Caco-2 (cell line): ENCODE measurements around the gene FBH1. TPM values are rescaled to one million over a fixed set of nuclear protein-coding genes. Genes with fewer than 3 reads are reported as not detected.
"Not testable (repeated sequence)": the region's sequence is repeated elsewhere in the genome, so short reads cannot be mapped to it uniquely, and the experiment has no call there.

Experiments
- BruUV-seq: library from RNA; stranded (reverse); fragments of 400-500 nt; replicated peaks from 2 replicates; lab custom pipeline; 2021; lab: Mats Ljungman, UMichigan
- CTCF ChIA-PET: fragments of 300-600 bp; sonication (Branson Sonifier 250); formaldehyde crosslinking; loops from one replicate; lab custom pipeline; 2022; ENCODE audit warnings: antibody characterized with exemption; lab: Charles Lee
- POLR2A ChIA-PET: fragments of 300-600 bp; sonication (Branson Sonifier 250); formaldehyde crosslinking; loops from one replicate; lab custom pipeline; 2022; ENCODE audit warnings: antibody characterized with exemption; lab: Charles Lee
- DNase-seq, 2 experiments: peaks; one replicate each; pipeline versions ENCODE4 v3.0.0 to v3.0.0-alpha.2; 2020 to 2022
- H3K27me3 ChIP-seq: replicated peaks from 2 replicates; pipeline ENCODE4 v1.6.0; 2011; ENCODE audit warnings: low read length; ENCODE audit not compliant: control insufficient read depth, insufficient read depth
- H3K36me3 ChIP-seq: 2 replicates; pipeline ENCODE4 v1.5.1; 2011; ENCODE audit warnings: low read length; ENCODE audit not compliant: control insufficient read depth, insufficient read depth
- H3K4me1 ChIP-seq: fragments of 250-450 bp; sonication (Bioruptor Pico); 2 replicates; pipeline ENCODE4 v1.5.1; 2020; ENCODE audit warnings: mild to moderate bottlenecking
- H3K4me3 ChIP-seq: 2 replicates; pipeline ENCODE4 v1.5.1; 2011; ENCODE audit warnings: low read depth, mild to moderate bottlenecking, control low read depth, low read length
- H3K9me3 ChIP-seq: fragments of 250-450 bp; sonication (Bioruptor Pico); 2 replicates; pipeline ENCODE4 v1.5.1; 2020; ENCODE audit warnings: mild to moderate bottlenecking, moderate library complexity
- H3K27ac Mint-ChIP-seq: one replicate; pipeline ENCODE4 v1.8.0; 2022; ENCODE audit warnings: mixed read lengths; ENCODE audit not compliant: unreplicated experiment
- H3K27me3 Mint-ChIP-seq: one replicate; pipeline ENCODE4 v1.8.0; 2022; ENCODE audit warnings: mixed read lengths; ENCODE audit not compliant: insufficient read depth, unreplicated experiment
- H3K36me3 Mint-ChIP-seq: one replicate; pipeline ENCODE4 v1.8.0; 2022; ENCODE audit warnings: mild to moderate bottlenecking, mixed read lengths; ENCODE audit not compliant: insufficient read depth, unreplicated experiment
- H3K4me1 Mint-ChIP-seq: one replicate; pipeline ENCODE4 v1.8.0; 2022; ENCODE audit warnings: low read depth, mixed read lengths; ENCODE audit not compliant: unreplicated experiment
- H3K4me3 Mint-ChIP-seq: one replicate; pipeline ENCODE4 v1.8.0; 2022; ENCODE audit warnings: mild to moderate bottlenecking, moderate library complexity, mixed read lengths; ENCODE audit not compliant: unreplicated experiment
- H3K9me3 Mint-ChIP-seq: one replicate; pipeline ENCODE4 v1.8.0; 2022; ENCODE audit warnings: mixed read lengths; ENCODE audit not compliant: unreplicated experiment
- CTCF ChIP-seq, 2 experiments: fragments of 200-600 bp in 1 of 2; IDR thresholded peaks; 1 replicate in 1 of 2; 2 replicates in 1 of 2; pipeline versions ENCODE4 v1.5.1 to v1.8.0; 2011 to 2022; ENCODE audit warnings: antibody characterized with exemption in 1 of 2, control low read depth in 1 of 2, inconsistent platforms in 1 of 2, low read depth in 1 of 2, low read length in 1 of 2, mild to moderate bottlenecking in 1 of 2, moderate library complexity in 1 of 2; ENCODE audit not compliant: insufficient read depth in 1 of 2, severe bottlenecking in 1 of 2, unreplicated experiment in 1 of 2
- intact Hi-C: fragments of 100-400 bp; cut with micrococcal nuclease; formaldehyde crosslinking; loops from one replicate; pipeline ENCODE4 v1.10.0; 2022; ENCODE audit not compliant: unreplicated experiment
- total RNA-seq: library from RNA; stranded (reverse); gene quantifications from 2 replicates; pipeline ENCODE4 v1.2.3, GENCODE V29; 2022

The FBH1 gene
- total RNA-seq, 1 experiment from 2014 or later: 83.3 TPM

GRCh38 chr10:5868383-5868782 lies 21.7 kb upstream of the FBH1 start:
- H3K9me3 ChIP-seq, H3K27me3 Mint-ChIP-seq, H3K36me3 Mint-ChIP-seq, H3K4me1 ChIP-seq, H3K27me3 ChIP-seq, H3K4me3 ChIP-seq, H3K36me3 ChIP-seq, intact Hi-C loops, H3K27ac Mint-ChIP-seq, BruUV-seq, POLR2A ChIA-PET, DNase-seq, H3K4me3 Mint-ChIP-seq: not testable (repeated sequence)
- Mint-ChIP-seq H3K9me3 (peaks cover 24% of the 10 kb centered on the region), H3K4me1 (peaks cover 14% of the 10 kb centered on the region)
- CTCF ChIA-PET: interaction anchor here (0.6 kb wide), 1 partner anchor 106 kb away, joined by 3 read pairs; no protein-coding TSS in a partner anchor

GRCh38 chr10:5869156-5869555 lies 20.9 kb upstream of the FBH1 start:
- ChIA-PET POLR2A (interaction anchor here (0.5 kb wide), 1 partner anchor 23 kb away, joined by 3 read pairs; no protein-coding TSS in a partner anchor), CTCF (interaction anchor here (0.6 kb wide), 1 partner anchor 94 kb away, joined by 4 read pairs; no protein-coding TSS in a partner anchor)
- Histone ChIP-seq H3K36me3 (peaks cover 1% of the 10 kb centered on the region; the same call in 1 of the 2 replicates), H3K9me3 (peaks cover 9% of the 10 kb centered on the region), H3K4me1 (peaks cover 8% of the 10 kb centered on the region; the same call in 1 of the 2 replicates), H3K4me3 (no peak overlapping the region), H3K27me3 (no peaks in the 10 kb centered on the region)
- intact Hi-C loops: no loop called here
- Mint-ChIP-seq H3K36me3 (peaks cover 5% of the 10 kb centered on the region), H3K9me3 (peaks cover 24% of the 10 kb centered on the region), H3K27me3 (no peaks in the 10 kb centered on the region), H3K4me3 (no peak overlapping the region), H3K4me1 (peaks cover 14% of the 10 kb centered on the region), H3K27ac (no peak overlapping the region)
- TF ChIP-seq CTCF (IDR thresholded peaks at IDR 0.05; ENCODE audit: insufficient read depth in 1 of 2, low read depth in 1 of 2, low read length in 1 of 2, severe bottlenecking in 1 of 2, unreplicated experiment in 1 of 2): no peak
- no peak for DNase-seq
- no TSS peak for BruUV-seq

- Histone ChIP-seq H3K4me1 (peaks cover 8% of the 10 kb centered on the region; the same call in 1 of the 2 replicates), H3K9me3 (peaks cover 9% of the 10 kb centered on the region), H3K27me3 (no peaks in the 10 kb centered on the region), H3K36me3 (peaks cover 2% of the 10 kb centered on the region; the same call in 1 of the 2 replicates), H3K4me3 (no peak overlapping the region)
- no peak overlapping the region for H3K4me3 Mint-ChIP-seq
- no peak for TF ChIP-seq CTCF (IDR thresholded peaks at IDR 0.05; ENCODE audit: insufficient read depth in 1 of 2, low read depth in 1 of 2, low read length in 1 of 2, severe bottlenecking in 1 of 2, unreplicated experiment in 1 of 2)
- DNase-seq: no peak
- peaks cover 11% of the 10 kb centered on the region for H3K36me3 Mint-ChIP-seq
- peaks cover 18% of the 10 kb centered on the region for H3K9me3 Mint-ChIP-seq
- no peaks in the 10 kb centered on the region for H3K27me3 Mint-ChIP-seq
- intact Hi-C loops: loop anchor here (5.0 kb wide), 1 partner anchor 189 kb away; the partner anchor contains the start of gene TASOR2
- BruUV-seq: no TSS peak
- ChIA-PET POLR2A (no interaction called here), CTCF (no interaction called here)
- H3K27ac Mint-ChIP-seq: no peak overlapping the region
- H3K4me1 Mint-ChIP-seq: peaks cover 11% of the 10 kb centered on the region
Observed at GRCh38 chr10:5871596-5871995, 18.4 kb upstream of the FBH1 start.
